ENCODE data around the gene DYTN. TPM values are rescaled to one million over a fixed set of nuclear protein-coding genes. Genes with fewer than 3 reads are reported as not detected.
A peak's percentile ranks its signal among the peaks of the same experiment; 100 is the strongest.

The DYTN gene
- total RNA-seq, 1 donor, result not detected

- Histone ChIP-seq H3K4me2 (ENCODE audit: insufficient read depth, low read length) (peak overlapping the region; percentile 34), H3K79me2 (ENCODE audit: insufficient read depth, low read length) (no peaks in the 10 kb centered on the region), H3K4me3 (ENCODE audit: insufficient read depth, low read length) (no peak overlapping the region), H3K9me3 (ENCODE audit: low read depth, low read length) (no peaks in the 10 kb centered on the region), H3K36me3 (ENCODE audit: insufficient read depth, low read length) (no peaks in the 10 kb centered on the region), H3K4me1 (ENCODE audit: insufficient read depth, low read length) (no peaks in the 10 kb centered on the region), H3K27me3 (ENCODE audit: insufficient read depth, low read length) (peaks cover 6% of the 10 kb centered on the region), H3K27ac (ENCODE audit: low read depth, low read length) (no peak overlapping the region), H2AFZ (ENCODE audit: low read length) (peak overlapping the region; percentile 5), H4K20me1 (ENCODE audit: insufficient read depth, low read length) (no peaks in the 10 kb centered on the region)
- TF ChIP-seq CTCF (IDR thresholded peaks at IDR 0.05; ENCODE audit: extremely low read depth, low read depth, low read length), result no peak
- no peak for DNase-seq (ENCODE audit: insufficient read length, low spot score, missing footprints)
Measured at GRCh38 chr2:206700156-206700555, 18.0 kb downstream of the DYTN start.

GRCh38 chr2:206698811-206699210, 19.4 kb downstream of the DYTN start:
- Histone ChIP-seq H3K4me2 (ENCODE audit: insufficient read depth, low read length) (no peak overlapping the region), H3K36me3 (ENCODE audit: insufficient read depth, low read length) (no peaks in the 10 kb centered on the region), H3K4me1 (ENCODE audit: insufficient read depth, low read length) (no peaks in the 10 kb centered on the region), H3K9me3 (ENCODE audit: low read depth, low read length) (no peaks in the 10 kb centered on the region), H4K20me1 (ENCODE audit: insufficient read depth, low read length) (no peaks in the 10 kb centered on the region), H2AFZ (ENCODE audit: low read length) (no peak overlapping the region), H3K27me3 (ENCODE audit: insufficient read depth, low read length) (peaks cover 6% of the 10 kb centered on the region), H3K4me3 (ENCODE audit: insufficient read depth, low read length) (no peak overlapping the region), H3K79me2 (ENCODE audit: insufficient read depth, low read length) (no peaks in the 10 kb centered on the region), H3K27ac (ENCODE audit: low read depth, low read length) (no peak overlapping the region)
- TF ChIP-seq CTCF (IDR thresholded peaks at IDR 0.05; ENCODE audit: extremely low read depth, low read depth, low read length), result no peak
- no peak for DNase-seq (ENCODE audit: insufficient read length, low spot score, missing footprints)

GRCh38 chr2:206696910-206697309, 21.3 kb downstream of the DYTN start:
- H2AFZ ChIP-seq (ENCODE audit: low read length), result no peak overlapping the region
- H3K79me2 ChIP-seq (ENCODE audit: insufficient read depth, low read length), result no peaks in the 10 kb centered on the region
- no peak overlapping the region for H3K4me2 ChIP-seq (ENCODE audit: insufficient read depth, low read length)
- no peaks in the 10 kb centered on the region for H3K36me3 ChIP-seq (ENCODE audit: insufficient read depth, low read length)
- H3K4me3 ChIP-seq (ENCODE audit: insufficient read depth, low read length), result no peak overlapping the region
- no peaks in the 10 kb centered on the region for H3K9me3 ChIP-seq (ENCODE audit: low read depth, low read length)
- H4K20me1 ChIP-seq (ENCODE audit: insufficient read depth, low read length), result no peaks in the 10 kb centered on the region
- TF ChIP-seq CTCF (IDR thresholded peaks at IDR 0.05; ENCODE audit: extremely low read depth, low read depth, low read length), result no peak
- peaks cover 4% of the 10 kb centered on the region for H3K27me3 ChIP-seq (ENCODE audit: insufficient read depth, low read length)
- no peaks in the 10 kb centered on the region for H3K4me1 ChIP-seq (ENCODE audit: insufficient read depth, low read length)
- H3K27ac ChIP-seq (ENCODE audit: low read depth, low read length), result no peak overlapping the region
- no peak for DNase-seq (ENCODE audit: insufficient read length, low spot score, missing footprints)

GRCh38 chr2:206693399-206694137, 24.6 kb downstream of the DYTN start:
- no peaks in the 10 kb centered on the region for H3K36me3 ChIP-seq (ENCODE audit: insufficient read depth, low read length)
- no peaks in the 10 kb centered on the region for H3K9me3 ChIP-seq (ENCODE audit: low read depth, low read length)
- H4K20me1 ChIP-seq (ENCODE audit: insufficient read depth, low read length), result no peaks in the 10 kb centered on the region
- H3K4me1 ChIP-seq (ENCODE audit: insufficient read depth, low read length), result no peaks in the 10 kb centered on the region
- H3K27ac ChIP-seq (ENCODE audit: low read depth, low read length), result no peak overlapping the region
- peak; percentile 63 for TF ChIP-seq CTCF (IDR thresholded peaks at IDR 0.05; ENCODE audit: extremely low read depth, low read depth, low read length)
- no peak overlapping the region for H3K4me2 ChIP-seq (ENCODE audit: insufficient read depth, low read length)
- no peaks in the 10 kb centered on the region for H3K79me2 ChIP-seq (ENCODE audit: insufficient read depth, low read length)
- peak; percentile 54 for DNase-seq (ENCODE audit: insufficient read length, low spot score, missing footprints)
- no peaks in the 10 kb centered on the region for H3K27me3 ChIP-seq (ENCODE audit: insufficient read depth, low read length)
- H2AFZ ChIP-seq (ENCODE audit: low read length), result no peak overlapping the region
- no peak overlapping the region for H3K4me3 ChIP-seq (ENCODE audit: insufficient read depth, low read length)

Data from osteoblast (primary cell).